Ovary (tissue), 3 donors: ENCODE results near the gene F3.

Experiments
- EP300 ChIP-seq: sonication (generic); formaldehyde crosslinking; IDR thresholded peaks from one replicate; pipeline ENCODE4 v1.6.1; 2017; ENCODE audit warnings: antibody characterized with exemption
- POLR2A ChIP-seq: fragments of 450-650 bp; IDR thresholded peaks from one replicate; pipeline ENCODE4 v1.6.1; 2017; ENCODE audit warnings: antibody characterized with exemption, mild to moderate bottlenecking, moderate library complexity
- TF ChIP-seq, protein P1 (sequence below), 3 donors: fragments of 450-650 bp in 2 of 3; fragments of 200-600 bp in 1 of 3; IDR thresholded peaks; one replicate each; pipeline versions ENCODE4 v1.5.1 to v1.8.0; 2016 to 2022; ENCODE audit warnings: antibody characterized with exemption in 3 of 3, mild to moderate bottlenecking in 1 of 3
- donor health status: DM: no; HTN: no; CAD: no.

DNA sequence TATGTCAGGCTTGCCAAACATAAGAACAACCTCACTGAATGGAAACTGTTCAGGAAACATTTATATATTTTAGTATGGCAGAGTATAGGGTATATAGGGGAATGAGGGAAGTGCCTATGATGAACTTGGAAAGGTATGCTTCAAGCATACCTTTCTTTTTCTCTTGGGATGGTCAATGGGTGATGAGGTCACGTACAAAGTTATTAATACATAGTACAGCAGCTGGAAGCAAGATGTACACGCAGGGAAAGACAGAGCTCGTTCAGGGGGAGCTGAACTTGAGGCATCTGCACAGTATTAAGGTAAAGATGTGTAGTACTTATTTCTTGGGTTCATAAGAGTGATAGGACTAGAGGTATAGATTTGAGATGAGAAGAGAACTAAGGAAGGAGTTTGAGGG is 61.9 kb downstream of the F3 start:
- TF ChIP-seq, protein P1, sequence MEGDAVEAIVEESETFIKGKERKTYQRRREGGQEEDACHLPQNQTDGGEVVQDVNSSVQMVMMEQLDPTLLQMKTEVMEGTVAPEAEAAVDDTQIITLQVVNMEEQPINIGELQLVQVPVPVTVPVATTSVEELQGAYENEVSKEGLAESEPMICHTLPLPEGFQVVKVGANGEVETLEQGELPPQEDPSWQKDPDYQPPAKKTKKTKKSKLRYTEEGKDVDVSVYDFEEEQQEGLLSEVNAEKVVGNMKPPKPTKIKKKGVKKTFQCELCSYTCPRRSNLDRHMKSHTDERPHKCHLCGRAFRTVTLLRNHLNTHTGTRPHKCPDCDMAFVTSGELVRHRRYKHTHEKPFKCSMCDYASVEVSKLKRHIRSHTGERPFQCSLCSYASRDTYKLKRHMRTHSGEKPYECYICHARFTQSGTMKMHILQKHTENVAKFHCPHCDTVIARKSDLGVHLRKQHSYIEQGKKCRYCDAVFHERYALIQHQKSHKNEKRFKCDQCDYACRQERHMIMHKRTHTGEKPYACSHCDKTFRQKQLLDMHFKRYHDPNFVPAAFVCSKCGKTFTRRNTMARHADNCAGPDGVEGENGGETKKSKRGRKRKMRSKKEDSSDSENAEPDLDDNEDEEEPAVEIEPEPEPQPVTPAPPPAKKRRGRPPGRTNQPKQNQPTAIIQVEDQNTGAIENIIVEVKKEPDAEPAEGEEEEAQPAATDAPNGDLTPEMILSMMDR (IDR thresholded peaks at IDR 0.05), result no peak
- TF ChIP-seq EP300 (no peak), POLR2A (no peak)
